ENCODE data around the gene GINS2. TPM values are rescaled to one million over a fixed set of nuclear protein-coding genes. Genes with fewer than 3 reads are reported as not detected.

GINS2 gene
- total RNA-seq, 1 experiment from 2014 or later, result 71.9 TPM

- Histone ChIP-seq H3K9me3 (ENCODE audit: low read depth, low read length, poor library complexity, severe bottlenecking) (no peaks in the 10 kb centered on the region), H3K4me1 (ENCODE audit: insufficient read depth, low read length, poor library complexity, severe bottlenecking) (peaks cover 39% of the 10 kb centered on the region), H3K4me3 (ENCODE audit: low read depth, low read length, poor library complexity, severe bottlenecking) (no peak overlapping the region), H3K27ac (ENCODE audit: low read depth, low read length, poor library complexity, severe bottlenecking) (no peak overlapping the region), H3K36me3 (ENCODE audit: insufficient read depth, low read length, poor library complexity, severe bottlenecking) (no peaks in the 10 kb centered on the region), H3K27me3 (replicated peaks; ENCODE audit: insufficient read depth, low read depth, low read length, poor library complexity) (no peaks in the 10 kb centered on the region)
- ChIA-PET POLR2A (ENCODE audit: low non-redundant PET) (no interaction called here), CTCF (no interaction called here)
- TF ChIP-seq EZH2 (IDR thresholded peaks at IDR 0.05; ENCODE audit: borderline replicate concordance, low read depth, low read length, poor library complexity, severe bottlenecking), result no peak
- TF ChIP-seq, protein P1, sequence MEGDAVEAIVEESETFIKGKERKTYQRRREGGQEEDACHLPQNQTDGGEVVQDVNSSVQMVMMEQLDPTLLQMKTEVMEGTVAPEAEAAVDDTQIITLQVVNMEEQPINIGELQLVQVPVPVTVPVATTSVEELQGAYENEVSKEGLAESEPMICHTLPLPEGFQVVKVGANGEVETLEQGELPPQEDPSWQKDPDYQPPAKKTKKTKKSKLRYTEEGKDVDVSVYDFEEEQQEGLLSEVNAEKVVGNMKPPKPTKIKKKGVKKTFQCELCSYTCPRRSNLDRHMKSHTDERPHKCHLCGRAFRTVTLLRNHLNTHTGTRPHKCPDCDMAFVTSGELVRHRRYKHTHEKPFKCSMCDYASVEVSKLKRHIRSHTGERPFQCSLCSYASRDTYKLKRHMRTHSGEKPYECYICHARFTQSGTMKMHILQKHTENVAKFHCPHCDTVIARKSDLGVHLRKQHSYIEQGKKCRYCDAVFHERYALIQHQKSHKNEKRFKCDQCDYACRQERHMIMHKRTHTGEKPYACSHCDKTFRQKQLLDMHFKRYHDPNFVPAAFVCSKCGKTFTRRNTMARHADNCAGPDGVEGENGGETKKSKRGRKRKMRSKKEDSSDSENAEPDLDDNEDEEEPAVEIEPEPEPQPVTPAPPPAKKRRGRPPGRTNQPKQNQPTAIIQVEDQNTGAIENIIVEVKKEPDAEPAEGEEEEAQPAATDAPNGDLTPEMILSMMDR (conservative IDR thresholded peaks at IDR 0.05; ENCODE audit: low read depth, low read length), result no peak
- intact Hi-C loops (cut with micrococcal nuclease; ENCODE audit: unreplicated experiment), result no loop called here
- no TSS peak for BruUV-seq (replicated peaks)
- no peak for DNase-seq (ENCODE audit: low spot score)
Measured at GRCh38 chr16:85640585-85640984, 48.2 kb downstream of the GINS2 start.

DNA sequence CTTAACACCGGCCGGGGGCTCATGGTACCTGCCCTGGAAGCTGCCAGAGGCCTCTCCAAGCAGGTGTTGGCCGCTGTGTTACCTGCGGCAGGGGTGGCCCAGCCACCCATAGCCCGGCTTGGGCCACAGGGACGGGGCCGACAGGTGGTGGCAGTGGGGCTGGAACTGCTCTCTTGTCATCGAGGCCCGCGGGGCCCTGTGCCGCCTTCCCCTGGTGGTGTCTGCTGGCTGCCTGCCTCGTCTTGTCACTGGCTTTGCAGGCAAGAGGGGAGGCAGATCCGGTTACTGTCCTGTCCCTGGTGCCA is 48.5 kb downstream of the GINS2 start:
- CTCF ChIA-PET, result no interaction called here
- BruUV-seq (replicated peaks), result no TSS peak
- no peak for TF ChIP-seq EZH2 (IDR thresholded peaks at IDR 0.05; ENCODE audit: borderline replicate concordance, low read depth, low read length, poor library complexity, severe bottlenecking)
- TF ChIP-seq, protein P1 (conservative IDR thresholded peaks at IDR 0.05; ENCODE audit: low read depth, low read length), result no peak
- no peak overlapping the region for H3K27ac ChIP-seq (ENCODE audit: low read depth, low read length, poor library complexity, severe bottlenecking)
- POLR2A ChIA-PET (ENCODE audit: low non-redundant PET), result no interaction called here
- no peak overlapping the region for H3K4me3 ChIP-seq (ENCODE audit: low read depth, low read length, poor library complexity, severe bottlenecking)
- peak; percentile 37 for DNase-seq (ENCODE audit: low spot score)
- H3K9me3 ChIP-seq (ENCODE audit: low read depth, low read length, poor library complexity, severe bottlenecking), result no peaks in the 10 kb centered on the region
- H3K4me1 ChIP-seq (ENCODE audit: insufficient read depth, low read length, poor library complexity, severe bottlenecking), result peaks cover 39% of the 10 kb centered on the region
- intact Hi-C loops (cut with micrococcal nuclease; ENCODE audit: unreplicated experiment), result no loop called here
- no peaks in the 10 kb centered on the region for H3K27me3 ChIP-seq (replicated peaks; ENCODE audit: insufficient read depth, low read depth, low read length, poor library complexity)
- no peaks in the 10 kb centered on the region for H3K36me3 ChIP-seq (ENCODE audit: insufficient read depth, low read length, poor library complexity, severe bottlenecking)

DNA sequence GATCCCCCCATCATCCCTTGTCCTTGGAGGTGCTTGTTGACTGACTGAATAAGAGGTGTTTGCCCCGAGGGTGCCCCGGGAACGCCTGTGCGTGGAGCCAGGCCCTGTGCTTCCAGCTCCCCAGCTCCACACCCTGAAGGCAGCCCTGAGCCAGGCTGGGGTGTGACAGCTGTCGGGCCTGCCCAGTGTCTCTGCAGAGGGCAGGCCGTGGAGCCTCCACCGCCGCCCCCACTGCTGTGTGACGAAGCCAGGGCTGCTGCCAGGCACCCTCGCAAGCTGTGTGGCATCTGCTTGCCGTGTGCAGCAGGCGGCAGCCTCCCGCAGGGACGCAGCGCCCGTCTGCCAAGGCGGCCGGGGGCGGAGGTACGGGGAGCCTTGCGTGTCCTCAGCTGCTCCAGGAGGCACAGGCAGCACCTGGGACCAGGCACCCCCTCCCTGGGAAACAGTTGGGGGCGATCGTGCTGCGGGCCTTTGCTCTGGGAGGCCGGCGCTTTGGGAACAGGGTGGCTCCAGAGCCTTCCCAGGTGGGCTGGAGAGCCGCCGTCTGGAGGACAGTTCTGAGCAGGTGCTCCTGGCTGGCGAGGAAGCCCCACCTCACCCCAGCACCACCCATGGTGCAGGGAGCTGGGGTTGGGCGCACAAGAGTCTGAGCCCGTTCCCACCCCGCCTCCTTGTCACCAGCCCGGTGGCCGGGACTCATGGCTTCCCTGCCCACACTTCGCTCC is 49.1 kb downstream of the GINS2 start:
- Histone ChIP-seq H3K4me3 (ENCODE audit: low read depth, low read length, poor library complexity, severe bottlenecking) (no peak overlapping the region), H3K4me1 (ENCODE audit: insufficient read depth, low read length, poor library complexity, severe bottlenecking) (peaks cover 39% of the 10 kb centered on the region), H3K36me3 (ENCODE audit: insufficient read depth, low read length, poor library complexity, severe bottlenecking) (no peaks in the 10 kb centered on the region), H3K9me3 (ENCODE audit: low read depth, low read length, poor library complexity, severe bottlenecking) (no peaks in the 10 kb centered on the region), H3K27me3 (replicated peaks; ENCODE audit: insufficient read depth, low read depth, low read length, poor library complexity) (no peaks in the 10 kb centered on the region), H3K27ac (ENCODE audit: low read depth, low read length, poor library complexity, severe bottlenecking) (peak overlapping the region; percentile 16)
- DNase-seq (ENCODE audit: low spot score), result peak; percentile 76
- intact Hi-C loops (cut with micrococcal nuclease; ENCODE audit: unreplicated experiment), result no loop called here
- TF ChIP-seq, protein P1 (conservative IDR thresholded peaks at IDR 0.05; ENCODE audit: low read depth, low read length), result peak; percentile 35; the same call in 1 of the 2 replicates
- TF ChIP-seq EZH2 (IDR thresholded peaks at IDR 0.05; ENCODE audit: borderline replicate concordance, low read depth, low read length, poor library complexity, severe bottlenecking), result no peak
- POLR2A ChIA-PET (ENCODE audit: low non-redundant PET), result no interaction called here
- CTCF ChIA-PET, result no interaction called here
- BruUV-seq (replicated peaks), result no TSS peak

All from A673 (cell line).